ENCODE results near the gene TRIM13. TPM values are rescaled to one million over a fixed set of nuclear protein-coding genes. Genes with fewer than 3 reads are reported as not detected.

Gene TRIM13
- total and polyA plus RNA-seq, 11 donors = 14.0 to 26.9 (median 18.5) TPM

DNA sequence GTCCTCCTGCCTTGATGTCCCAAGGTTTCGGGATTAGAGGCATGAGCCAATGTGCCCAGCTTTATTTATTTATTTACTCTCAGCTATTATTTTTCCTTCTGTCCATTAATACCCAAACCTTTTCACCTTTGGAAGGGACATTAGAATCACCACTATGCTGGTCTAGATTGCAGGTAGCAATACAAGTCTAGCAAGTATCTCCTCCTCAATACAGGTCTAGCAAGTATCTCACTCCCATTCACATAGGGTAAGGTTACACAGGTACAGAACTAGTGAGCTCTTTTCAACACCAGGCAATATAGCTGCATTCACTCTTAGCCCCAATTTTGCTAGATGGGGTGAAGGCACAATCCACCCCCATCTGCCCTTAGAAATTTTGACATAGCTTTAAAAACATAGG, 43.3 kb upstream of the TRIM13 start:
- Histone ChIP-seq H3K4me3 (no peak overlapping the region), H3K27me3 (no peaks in the 10 kb centered on the region), H3K27ac (no peak overlapping the region), H3K4me1 (no peaks in the 10 kb centered on the region), H3K36me3 (no peaks in the 10 kb centered on the region), H3K9me3 (peaks cover 0 to under 1% (median 0%) of the 10 kb centered on the region in 12 donors)
- no peak for ATAC-seq
- WGBS, 4 donors = 85 to 100% (median 94%) methylated on average over 1 of the region's 1 CpG
- DNase-seq = no peak
- TF ChIP-seq POLR2A (IDR thresholded peaks at IDR 0.05) (no peak), CTCF (IDR thresholded peaks at IDR 0.05) (no peak)
- intact Hi-C loops (cut with DNase I) = no loop called here

GRCh38 chr13:49954674-49955455, 42.0 kb upstream of the TRIM13 start:
- ATAC-seq (peak in 3 of 4 donors; percentile 45 to 58 (median 45)), DNase-seq (no peak)
- H3K27ac ChIP-seq = no peak overlapping the region
- H3K9me3 ChIP-seq = peaks cover 0 to 11% (median 0%) of the 10 kb centered on the region in 12 donors
- 72 to 82% (median 79%) methylated on average over 2 of the region's 2 CpGs for WGBS, 4 donors
- H3K27me3 ChIP-seq = no peaks in the 10 kb centered on the region
- H3K36me3 ChIP-seq = no peaks in the 10 kb centered on the region
- intact Hi-C loops (cut with DNase I) = no loop called here
- H3K4me3 ChIP-seq = no peak overlapping the region
- TF ChIP-seq CTCF (IDR thresholded peaks at IDR 0.05) = no peak
- TF ChIP-seq POLR2A (IDR thresholded peaks at IDR 0.05) = no peak
- H3K4me1 ChIP-seq = no peaks in the 10 kb centered on the region

DNA sequence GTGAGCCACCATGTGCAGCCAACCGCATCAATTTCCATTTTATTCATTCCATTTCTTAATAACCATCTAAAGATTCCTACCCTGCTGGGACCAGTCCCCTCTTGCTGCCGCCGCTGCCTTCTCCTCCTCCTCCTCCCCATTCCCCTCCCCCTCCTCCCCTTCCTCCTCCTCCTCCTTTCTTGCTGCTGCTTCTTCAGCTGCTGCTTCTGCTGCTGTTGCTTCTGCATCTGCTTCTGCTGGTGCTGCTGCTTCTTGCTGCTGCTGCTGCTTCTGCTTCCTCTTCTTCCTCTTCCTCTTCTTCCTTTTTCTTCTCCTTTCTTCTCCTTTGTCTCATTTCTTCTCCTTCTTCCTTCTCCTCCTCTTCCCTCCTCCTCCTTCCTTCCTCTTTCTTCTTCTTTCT, 40.7 kb upstream of the TRIM13 start:
- Histone ChIP-seq H3K9me3 (peaks cover 0 to 11% (median 0%) of the 10 kb centered on the region in 12 donors), H3K27me3 (no peaks in the 10 kb centered on the region), H3K27ac (no peak overlapping the region), H3K36me3 (no peaks in the 10 kb centered on the region), H3K4me1 (no peaks in the 10 kb centered on the region), H3K4me3 (no peak overlapping the region)
- no peak for ATAC-seq
- TF ChIP-seq POLR2A (IDR thresholded peaks at IDR 0.05) (no peak), CTCF (IDR thresholded peaks at IDR 0.05) (no peak)
- DNase-seq = no peak
- intact Hi-C loops (cut with DNase I) = no loop called here
- 85 to 91% (median 90%) methylated on average over 3 of the region's 3 CpGs for WGBS, 4 donors

- no peaks in the 10 kb centered on the region for H3K27me3 ChIP-seq
- intact Hi-C loops (cut with DNase I) = no loop called here
- WGBS, 4 donors = 93 to 96% (median 94%) methylated on average over 3 of the region's 3 CpGs
- ATAC-seq (no peak), DNase-seq (no peak)
- no peak overlapping the region for H3K27ac ChIP-seq
- H3K36me3 ChIP-seq = peaks cover 0 to 13% (median 0%) of the 10 kb centered on the region in 9 donors
- peaks cover 0 to 31% (median 12%) of the 10 kb centered on the region in 12 donors for H3K9me3 ChIP-seq
- TF ChIP-seq POLR2A (IDR thresholded peaks at IDR 0.05) (no peak), CTCF (IDR thresholded peaks at IDR 0.05) (no peak)
- H3K4me1 ChIP-seq = no peaks in the 10 kb centered on the region
- no peak overlapping the region for H3K4me3 ChIP-seq
Observed at GRCh38 chr13:49958321-49958720, 38.5 kb upstream of the TRIM13 start.

All from heart left ventricle (tissue), 16 donors.